Upper lobe of left lung (tissue), 6 donors: ENCODE data around the gene MED29. TPM values are rescaled to one million over a fixed set of nuclear protein-coding genes. Genes with fewer than 3 reads are reported as not detected.

Experiments
- ATAC-seq, 2 donors: fragments of 200-7000 bp; cut with Tn5 transposase; one replicate each; pipeline ENCODE4 v1.9.1; 2022; ENCODE audit warnings: mild to moderate bottlenecking in 2 of 2, moderate library complexity in 2 of 2; ENCODE audit not compliant: low FRiP score in 2 of 2
- DNase-seq, 2 donors: peaks; one replicate each; pipeline ENCODE4 v3.0.0-alpha.2; 2019 to 2020
- H3K27ac ChIP-seq, 4 donors: fragments of 200-600 bp; sonication (generic); one replicate each; pipeline ENCODE4 v1.5.1; 2016 to 2019
- H3K27me3 ChIP-seq, 4 donors: fragments of 200-600 bp; sonication (generic); one replicate each; pipeline ENCODE4 v1.5.1; 2017 to 2019
- H3K36me3 ChIP-seq, 4 donors: fragments of 200-600 bp; sonication (generic); one replicate each; pipeline ENCODE4 v1.5.1; 2016 to 2019
- H3K4me1 ChIP-seq, 4 donors: fragments of 200-600 bp; sonication (generic); one replicate each; pipeline ENCODE4 v1.5.1; 2018 to 2019
- H3K4me3 ChIP-seq, 4 donors: fragments of 200-600 bp; sonication (generic); one replicate each; pipeline ENCODE4 v1.5.1; 2017 to 2019; ENCODE audit warnings: mild to moderate bottlenecking in 2 of 4, moderate library complexity in 1 of 4
- H3K9me3 ChIP-seq, 4 donors: fragments of 200-600 bp; sonication (generic); one replicate each; pipeline ENCODE4 v1.5.1; 2018 to 2019
- CTCF ChIP-seq, 6 experiments: fragments of 450-650 bp in 4 of 6; fragments of 200-600 bp in 2 of 6; sonication (generic) in 2 of 6; IDR thresholded peaks; one replicate each; pipeline ENCODE4 v1.5.1; 2016 to 2019; ENCODE audit warnings: antibody characterized with exemption in 6 of 6
- EP300 ChIP-seq, 4 donors: sonication (generic); formaldehyde crosslinking; IDR thresholded peaks; one replicate each; pipeline ENCODE4 v1.5.1; 2017; ENCODE audit warnings: antibody characterized with exemption in 4 of 4, control low read depth in 2 of 4
- POLR2A ChIP-seq, 4 donors: fragments of 450-650 bp; IDR thresholded peaks; one replicate each; pipeline ENCODE4 v1.5.1; 2016 to 2017; ENCODE audit warnings: antibody characterized with exemption in 4 of 4, mild to moderate bottlenecking in 2 of 4
- POLR2AphosphoS5 ChIP-seq, 2 donors: sonication (generic); formaldehyde crosslinking; IDR thresholded peaks; one replicate each; pipeline ENCODE4 v1.5.1; 2017; ENCODE audit warnings: antibody characterized with exemption in 2 of 2
- WGBS, 2 donors: methylation state at CpG; one replicate each; pipeline ENCODE4 v1.1.5; 2017 to 2018; 5-methylcytosine and 5-hydroxymethylcytosine counted together
- total RNA-seq, 6 donors: library from RNA; depleted of rRNA in 4 of 6; stranded (reverse); fragments of >200 nt in 4 of 6; gene quantifications; one replicate each; pipeline versions ENCODE4 v1.1.0 to v1.2.1, GENCODE V29; 2016 to 2021
- donor health status: DM: no; HTN: no; CAD: no; lungs with moderate emphysema.
- donor health status: DM: no; HTN: yes; CAD: no; lungs with severe emphysema.

The MED29 gene
- total RNA-seq, 6 donors from 2014 or later, result 18.9 to 51.1 (median 33.7) TPM

GRCh38 chr19:39359026-39359425 lies 32.2 kb upstream of the MED29 start:
- 98 to 100% methylated on average over 3 of the region's 3 CpGs for WGBS, 2 donors
- TF ChIP-seq CTCF (IDR thresholded peaks at IDR 0.05) (no peak), POLR2AphosphoS5 (IDR thresholded peaks at IDR 0.05) (no peak), POLR2A (IDR thresholded peaks at IDR 0.05) (no peak), EP300 (IDR thresholded peaks at IDR 0.05) (no peak)
- H3K4me3 ChIP-seq, result no peak overlapping the region
- H3K4me1 ChIP-seq, result peaks cover 0 to 6% (median 2%) of the 10 kb centered on the region in 4 donors
- H3K36me3 ChIP-seq, result peaks cover 45 to 100% (median 86%) of the 10 kb centered on the region in 4 donors
- H3K27ac ChIP-seq, result no peak overlapping the region
- H3K9me3 ChIP-seq, result no peaks in the 10 kb centered on the region
- DNase-seq (no peak), ATAC-seq (no peak)
- no peaks in the 10 kb centered on the region for H3K27me3 ChIP-seq

- no peaks in the 10 kb centered on the region for H3K27me3 ChIP-seq
- H3K4me3 ChIP-seq, result no peak overlapping the region
- DNase-seq (no peak), ATAC-seq (no peak)
- H3K36me3 ChIP-seq, result peaks cover 34 to 97% (median 76%) of the 10 kb centered on the region in 4 donors
- no peaks in the 10 kb centered on the region for H3K9me3 ChIP-seq
- H3K27ac ChIP-seq, result no peak overlapping the region
- WGBS, 2 donors, result 83 to 92% methylated on average over 1 of the region's 1 CpG
- TF ChIP-seq POLR2AphosphoS5 (IDR thresholded peaks at IDR 0.05) (no peak), EP300 (IDR thresholded peaks at IDR 0.05) (no peak), CTCF (IDR thresholded peaks at IDR 0.05) (no peak), POLR2A (IDR thresholded peaks at IDR 0.05) (no peak)
- H3K4me1 ChIP-seq, result peaks cover 0 to 6% (median 2%) of the 10 kb centered on the region in 4 donors
These were observed 30.6 kb upstream of the MED29 start for GRCh38 chr19:39360599-39360998.

GRCh38 chr19:39362682-39363657 lies 28.2 kb upstream of the MED29 start:
- Histone ChIP-seq H3K4me3 (no peak overlapping the region), H3K4me1 (peaks cover 0 to 6% (median 2%) of the 10 kb centered on the region in 4 donors), H3K9me3 (no peaks in the 10 kb centered on the region), H3K36me3 (peaks cover 22 to 91% (median 61%) of the 10 kb centered on the region in 4 donors), H3K27ac (peak overlapping the region; percentile 0 to 53 (median 38)), H3K27me3 (no peaks in the 10 kb centered on the region)
- no peak for TF ChIP-seq CTCF (IDR thresholded peaks at IDR 0.05)
- TF ChIP-seq POLR2A (IDR thresholded peaks at IDR 0.05), result no peak
- no peak for TF ChIP-seq EP300 (IDR thresholded peaks at IDR 0.05)
- TF ChIP-seq POLR2AphosphoS5 (IDR thresholded peaks at IDR 0.05), result no peak
- WGBS, 2 donors, result 73 to 78% methylated on average over 6 of the region's 6 CpGs
- ATAC-seq, result peak; percentile 44 to 68
- DNase-seq, result no peak

- no peak for TF ChIP-seq CTCF (IDR thresholded peaks at IDR 0.05)
- TF ChIP-seq POLR2AphosphoS5 (IDR thresholded peaks at IDR 0.05), result no peak
- TF ChIP-seq POLR2A (IDR thresholded peaks at IDR 0.05), result no peak
- TF ChIP-seq EP300 (IDR thresholded peaks at IDR 0.05), result no peak
- Histone ChIP-seq H3K4me1 (peaks cover 0 to 6% (median 2%) of the 10 kb centered on the region in 4 donors), H3K36me3 (peaks cover 16 to 91% (median 52%) of the 10 kb centered on the region in 4 donors), H3K27me3 (no peaks in the 10 kb centered on the region), H3K4me3 (no peak overlapping the region), H3K9me3 (no peaks in the 10 kb centered on the region), H3K27ac (peak overlapping the region in 3 of 4 donors; percentile 0 to 24 (median 6))
- WGBS, 2 donors, result 79 to 85% methylated on average over 5 of the region's 5 CpGs
- DNase-seq (no peak), ATAC-seq (peak in 1 of 2 donors; percentile 78)
These were observed 27.2 kb upstream of the MED29 start for GRCh38 chr19:39363901-39364457.
